ENCODE results near the gene MUC13. TPM values are rescaled to one million over a fixed set of nuclear protein-coding genes. Genes with fewer than 3 reads are reported as not detected.

The MUC13 gene
- 0.13 TPM for polyA plus RNA-seq (2013, experiment 1 of 2)
- polyA plus RNA-seq (2013, experiment 2 of 2): 0.11 TPM

- Histone ChIP-seq H3K36me3 (ENCODE audit: control insufficient read depth, insufficient read depth, low read length) (no peaks in the 10 kb centered on the region), H3K18ac (ENCODE audit: low read length) (no peak within 1 kb of the TSS), H3K56ac (ENCODE audit: low read length) (no peak within 1 kb of the TSS), H3K4me2 (ENCODE audit: low read length) (no peak within 1 kb of the TSS), H3K23ac (ENCODE audit: low read length) (no peak within 1 kb of the TSS), H2BK120ac (ENCODE audit: low read depth, low read length) (no peak within 1 kb of the TSS), H2BK5ac (ENCODE audit: low read length) (no peak within 1 kb of the TSS), H3K27ac (ENCODE audit: low read depth, low read length) (no peak within 1 kb of the TSS), H3K9ac (ENCODE audit: low read length) (no peak within 1 kb of the TSS), H3K4me3 (ENCODE audit: low read length) (no peak within 1 kb of the TSS), H4K8ac (ENCODE audit: low read depth, low read length) (no peak within 1 kb of the TSS), H2BK15ac (replicated peaks; ENCODE audit: low read depth) (no peak within 1 kb of the TSS), H3K79me2 (ENCODE audit: control insufficient read depth, insufficient read depth, low read length) (no peaks in the 10 kb centered on the region), H2AK5ac (ENCODE audit: low read length) (no peak within 1 kb of the TSS), H3K79me1 (ENCODE audit: low read length) (no peaks in the 10 kb centered on the region), H4K5ac (ENCODE audit: low read length) (no peak within 1 kb of the TSS), H3K4ac (ENCODE audit: low read depth, low read length) (no peak within 1 kb of the TSS), H3K27me3 (ENCODE audit: insufficient read depth, low read length, poor library complexity) (no peaks in the 10 kb centered on the region), H3K4me1 (ENCODE audit: control insufficient read depth, low read depth, low read length) (no peaks in the 10 kb centered on the region)
- no CpG with 5 or more reads among the region's 5 CpGs for whole genome bisulfite sequencing (ENCODE audit: extremely low coverage, insufficient coverage, low lambda C conversion rate)
- no peak for DNase-seq
Observed at GRCh38 chr3:124934577-124934976, at the start of gene MUC13. Gene MUC13, minus strand, starts transcription at chr3:124934751. Its CDS starts 39 bp downstream, at chr3:124934712.

GRCh38 chr3:124982855-124983254 is 48.3 kb upstream of the MUC13 start:
- Histone ChIP-seq H3K23ac (ENCODE audit: low read length) (no peak overlapping the region), H3K4ac (ENCODE audit: low read depth, low read length) (no peak overlapping the region), H3K18ac (ENCODE audit: low read length) (no peak overlapping the region), H3K79me1 (ENCODE audit: low read length) (no peaks in the 10 kb centered on the region), H2AK5ac (ENCODE audit: low read length) (no peak overlapping the region), H3K4me2 (ENCODE audit: low read length) (no peak overlapping the region), H4K5ac (ENCODE audit: low read length) (no peak overlapping the region), H3K27me3 (ENCODE audit: insufficient read depth, low read length, poor library complexity) (no peaks in the 10 kb centered on the region), H3K9ac (ENCODE audit: low read length) (no peak overlapping the region), H3K27ac (ENCODE audit: low read depth, low read length) (no peak overlapping the region), H2BK15ac (replicated peaks; ENCODE audit: low read depth) (no peak overlapping the region), H3K56ac (ENCODE audit: low read length) (no peak overlapping the region), H4K8ac (ENCODE audit: low read depth, low read length) (no peak overlapping the region), H3K79me2 (ENCODE audit: control insufficient read depth, insufficient read depth, low read length) (no peaks in the 10 kb centered on the region), H3K36me3 (ENCODE audit: control insufficient read depth, insufficient read depth, low read length) (peaks cover 4% of the 10 kb centered on the region), H3K4me1 (ENCODE audit: control insufficient read depth, low read depth, low read length) (no peaks in the 10 kb centered on the region), H2BK120ac (ENCODE audit: low read depth, low read length) (no peak overlapping the region), H3K4me3 (ENCODE audit: low read length) (no peak overlapping the region), H2BK5ac (ENCODE audit: low read length) (no peak overlapping the region)
- no peak for DNase-seq
- no CpG with 5 or more reads among the region's 2 CpGs for WGBS (ENCODE audit: extremely low coverage, insufficient coverage, low lambda C conversion rate)

- no peak overlapping the region for H2BK15ac ChIP-seq (replicated peaks; ENCODE audit: low read depth)
- H3K18ac ChIP-seq (ENCODE audit: low read length): no peak overlapping the region
- no peak for DNase-seq
- no peaks in the 10 kb centered on the region for H3K79me2 ChIP-seq (ENCODE audit: control insufficient read depth, insufficient read depth, low read length)
- H3K9ac ChIP-seq (ENCODE audit: low read length): no peak overlapping the region
- no peaks in the 10 kb centered on the region for H3K27me3 ChIP-seq (ENCODE audit: insufficient read depth, low read length, poor library complexity)
- H3K4me1 ChIP-seq (ENCODE audit: control insufficient read depth, low read depth, low read length): no peaks in the 10 kb centered on the region
- no peak overlapping the region for H3K56ac ChIP-seq (ENCODE audit: low read length)
- no peak overlapping the region for H2BK120ac ChIP-seq (ENCODE audit: low read depth, low read length)
- no CpG with 5 or more reads among the region's 5 CpGs for WGBS (ENCODE audit: extremely low coverage, insufficient coverage, low lambda C conversion rate)
- H3K23ac ChIP-seq (ENCODE audit: low read length): no peak overlapping the region
- no peak overlapping the region for H2BK5ac ChIP-seq (ENCODE audit: low read length)
- no peak overlapping the region for H3K4ac ChIP-seq (ENCODE audit: low read depth, low read length)
- H4K5ac ChIP-seq (ENCODE audit: low read length): no peak overlapping the region
- H2AK5ac ChIP-seq (ENCODE audit: low read length): no peak overlapping the region
- no peak overlapping the region for H3K4me3 ChIP-seq (ENCODE audit: low read length)
- no peak overlapping the region for H3K27ac ChIP-seq (ENCODE audit: low read depth, low read length)
- no peak overlapping the region for H3K4me2 ChIP-seq (ENCODE audit: low read length)
- H4K8ac ChIP-seq (ENCODE audit: low read depth, low read length): no peak overlapping the region
- H3K79me1 ChIP-seq (ENCODE audit: low read length): no peaks in the 10 kb centered on the region
- H3K36me3 ChIP-seq (ENCODE audit: control insufficient read depth, insufficient read depth, low read length): peaks cover 6% of the 10 kb centered on the region
Observed at GRCh38 chr3:124981472-124981871, 46.9 kb upstream of the MUC13 start.

- Histone ChIP-seq H3K27ac (ENCODE audit: low read depth, low read length) (no peak overlapping the region), H2BK5ac (ENCODE audit: low read length) (no peak overlapping the region), H3K27me3 (ENCODE audit: insufficient read depth, low read length, poor library complexity) (no peaks in the 10 kb centered on the region), H2AK5ac (ENCODE audit: low read length) (no peak overlapping the region), H3K56ac (ENCODE audit: low read length) (no peak overlapping the region), H3K36me3 (ENCODE audit: control insufficient read depth, insufficient read depth, low read length) (peaks cover 4% of the 10 kb centered on the region), H3K4ac (ENCODE audit: low read depth, low read length) (no peak overlapping the region), H4K5ac (ENCODE audit: low read length) (no peak overlapping the region), H3K79me1 (ENCODE audit: low read length) (no peaks in the 10 kb centered on the region), H3K4me3 (ENCODE audit: low read length) (no peak overlapping the region), H4K8ac (ENCODE audit: low read depth, low read length) (no peak overlapping the region), H2BK120ac (ENCODE audit: low read depth, low read length) (no peak overlapping the region), H3K4me2 (ENCODE audit: low read length) (no peak overlapping the region), H2BK15ac (replicated peaks; ENCODE audit: low read depth) (no peak overlapping the region), H3K9ac (ENCODE audit: low read length) (no peak overlapping the region), H3K18ac (ENCODE audit: low read length) (no peak overlapping the region), H3K4me1 (ENCODE audit: control insufficient read depth, low read depth, low read length) (no peaks in the 10 kb centered on the region), H3K23ac (ENCODE audit: low read length) (no peak overlapping the region), H3K79me2 (ENCODE audit: control insufficient read depth, insufficient read depth, low read length) (no peaks in the 10 kb centered on the region)
- WGBS (ENCODE audit: extremely low coverage, insufficient coverage, low lambda C conversion rate): no CpG with 5 or more reads among the region's 7 CpGs
- no peak for DNase-seq
Observed at GRCh38 chr3:124978627-124979026, 44.1 kb upstream of the MUC13 start.

- Histone ChIP-seq H3K27ac (ENCODE audit: low read depth, low read length) (no peak overlapping the region), H2BK5ac (ENCODE audit: low read length) (no peak overlapping the region), H3K36me3 (ENCODE audit: control insufficient read depth, insufficient read depth, low read length) (peaks cover 5% of the 10 kb centered on the region), H3K4ac (ENCODE audit: low read depth, low read length) (no peak overlapping the region), H3K79me2 (ENCODE audit: control insufficient read depth, insufficient read depth, low read length) (no peaks in the 10 kb centered on the region), H2BK120ac (ENCODE audit: low read depth, low read length) (no peak overlapping the region), H3K4me1 (ENCODE audit: control insufficient read depth, low read depth, low read length) (no peaks in the 10 kb centered on the region), H3K4me2 (ENCODE audit: low read length) (no peak overlapping the region), H3K56ac (ENCODE audit: low read length) (no peak overlapping the region), H2AK5ac (ENCODE audit: low read length) (no peak overlapping the region), H3K9ac (ENCODE audit: low read length) (no peak overlapping the region), H3K79me1 (ENCODE audit: low read length) (no peaks in the 10 kb centered on the region), H3K18ac (ENCODE audit: low read length) (no peak overlapping the region), H4K8ac (ENCODE audit: low read depth, low read length) (no peak overlapping the region), H3K4me3 (ENCODE audit: low read length) (no peak overlapping the region), H3K23ac (ENCODE audit: low read length) (no peak overlapping the region), H2BK15ac (replicated peaks; ENCODE audit: low read depth) (no peak overlapping the region), H4K5ac (ENCODE audit: low read length) (no peak overlapping the region), H3K27me3 (ENCODE audit: insufficient read depth, low read length, poor library complexity) (no peaks in the 10 kb centered on the region)
- WGBS (ENCODE audit: extremely low coverage, insufficient coverage, low lambda C conversion rate): no CpG with 5 or more reads among the region's 6 CpGs
- DNase-seq: no peak
Observed at GRCh38 chr3:124976383-124976782, 41.8 kb upstream of the MUC13 start.

- H2BK120ac ChIP-seq (ENCODE audit: low read depth, low read length): no peak overlapping the region
- H3K23ac ChIP-seq (ENCODE audit: low read length): no peak overlapping the region
- H3K56ac ChIP-seq (ENCODE audit: low read length): no peak overlapping the region
- no peaks in the 10 kb centered on the region for H3K27me3 ChIP-seq (ENCODE audit: insufficient read depth, low read length, poor library complexity)
- H3K79me2 ChIP-seq (ENCODE audit: control insufficient read depth, insufficient read depth, low read length): no peaks in the 10 kb centered on the region
- no peaks in the 10 kb centered on the region for H3K79me1 ChIP-seq (ENCODE audit: low read length)
- WGBS (ENCODE audit: extremely low coverage, insufficient coverage, low lambda C conversion rate): no CpG with 5 or more reads among the region's 2 CpGs
- no peak overlapping the region for H2BK15ac ChIP-seq (replicated peaks; ENCODE audit: low read depth)
- H4K5ac ChIP-seq (ENCODE audit: low read length): no peak overlapping the region
- no peak overlapping the region for H2BK5ac ChIP-seq (ENCODE audit: low read length)
- H3K27ac ChIP-seq (ENCODE audit: low read depth, low read length): no peak overlapping the region
- H3K4me3 ChIP-seq (ENCODE audit: low read length): no peak overlapping the region
- no peak overlapping the region for H3K4ac ChIP-seq (ENCODE audit: low read depth, low read length)
- no peak overlapping the region for H3K4me2 ChIP-seq (ENCODE audit: low read length)
- no peaks in the 10 kb centered on the region for H3K4me1 ChIP-seq (ENCODE audit: control insufficient read depth, low read depth, low read length)
- no peak overlapping the region for H2AK5ac ChIP-seq (ENCODE audit: low read length)
- peaks cover 12% of the 10 kb centered on the region for H3K36me3 ChIP-seq (ENCODE audit: control insufficient read depth, insufficient read depth, low read length)
- no peak overlapping the region for H3K18ac ChIP-seq (ENCODE audit: low read length)
- no peak overlapping the region for H4K8ac ChIP-seq (ENCODE audit: low read depth, low read length)
- H3K9ac ChIP-seq (ENCODE audit: low read length): no peak overlapping the region
- no peak for DNase-seq
Observed at GRCh38 chr3:124974691-124975090, 40.1 kb upstream of the MUC13 start.
